Chondrocyte (in vitro differentiated cells): Measurements from ENCODE around the gene SLC38A8. TPM values are rescaled to one million over a fixed set of nuclear protein-coding genes. Genes with fewer than 3 reads are reported as not detected.

Experiments used
- DNase-seq: peaks from one replicate; pipeline ENCODE4 v3.0.0; 2021; ENCODE audit warnings: mixed read lengths, low spot score
- H3K27ac Mint-ChIP-seq: one replicate; pipeline ENCODE4 v1.8.0; 2021; ENCODE audit warnings: mild to moderate bottlenecking, moderate library complexity, mixed read lengths; ENCODE audit not compliant: unreplicated experiment
- H3K27me3 Mint-ChIP-seq: 2 replicates; pipeline ENCODE4 v1.8.0; 2021; ENCODE audit warnings: low read depth, mixed read lengths
- H3K36me3 Mint-ChIP-seq: 2 replicates; pipeline ENCODE4 v1.8.0; 2021; ENCODE audit warnings: low read depth, mixed read lengths
- H3K4me1 Mint-ChIP-seq: 2 replicates; pipeline ENCODE4 v1.8.0; 2021; ENCODE audit warnings: low read depth, mild to moderate bottlenecking, mixed read lengths
- H3K4me3 Mint-ChIP-seq: one replicate; pipeline ENCODE4 v1.8.0; 2021; ENCODE audit warnings: mild to moderate bottlenecking, moderate library complexity, mixed read lengths; ENCODE audit not compliant: unreplicated experiment
- H3K9me3 Mint-ChIP-seq: 2 replicates; pipeline ENCODE4 v1.8.0; 2021; ENCODE audit warnings: low read depth, mixed read lengths
- total RNA-seq: library from RNA; stranded (reverse); gene quantifications from 3 replicates; pipeline ENCODE4 v1.2.1, GENCODE V29; 2021
- TF ChIP-seq, protein P1 (sequence below): fragments of 200-600 bp; sonication (generic); IDR thresholded peaks from 2 replicates; pipeline ENCODE4 v1.5.0; 2021; ENCODE audit warnings: antibody characterized with exemption, mild to moderate bottlenecking, moderate library complexity

Gene SLC38A8
- total RNA-seq, 1 donor from 2014 or later: not detected

DNA sequence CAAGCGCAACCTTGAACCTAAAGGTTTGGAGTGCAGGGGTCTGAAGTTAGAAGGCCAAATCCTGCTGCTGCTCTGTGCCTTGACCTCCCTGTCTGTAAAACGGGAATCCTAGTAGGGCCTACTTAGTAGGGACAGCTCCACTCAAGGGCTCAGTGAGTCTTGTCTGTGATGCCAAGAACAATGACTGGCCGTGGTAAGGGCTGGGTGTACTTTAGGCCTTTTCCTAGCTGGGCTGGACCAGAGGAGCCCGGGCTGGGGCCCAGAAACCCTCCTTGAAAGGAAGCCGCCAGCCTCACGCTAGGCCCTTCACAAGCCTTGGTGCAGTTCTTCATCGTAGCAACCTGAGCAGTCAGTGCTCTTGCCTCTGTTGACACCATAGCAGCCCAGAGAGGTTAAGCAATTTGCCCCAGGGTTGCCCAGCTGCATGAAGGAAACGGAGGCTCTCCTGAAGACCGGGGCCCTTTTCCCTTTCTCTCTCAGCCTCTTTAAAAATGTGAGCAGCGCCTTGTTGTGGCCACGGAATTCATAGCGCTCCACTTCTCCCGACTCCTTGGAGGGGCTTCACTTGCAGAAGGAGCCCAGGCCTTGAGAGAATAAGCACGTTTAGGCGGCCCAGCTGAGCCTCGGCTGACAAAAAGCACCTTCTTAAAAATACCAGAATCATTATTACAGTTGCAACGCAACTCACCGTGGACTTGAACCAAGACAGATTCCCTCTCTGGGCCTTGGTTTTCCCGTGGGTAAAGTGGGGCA lies 70.2 kb downstream of the SLC38A8 start:
- Mint-ChIP-seq H3K36me3 (no peaks in the 10 kb centered on the region), H3K27me3 (peaks cover 8% of the 10 kb centered on the region), H3K27ac (no peak overlapping the region), H3K4me1 (peaks cover 3% of the 10 kb centered on the region), H3K9me3 (no peaks in the 10 kb centered on the region), H3K4me3 (no peak overlapping the region)
- TF ChIP-seq, protein P1, sequence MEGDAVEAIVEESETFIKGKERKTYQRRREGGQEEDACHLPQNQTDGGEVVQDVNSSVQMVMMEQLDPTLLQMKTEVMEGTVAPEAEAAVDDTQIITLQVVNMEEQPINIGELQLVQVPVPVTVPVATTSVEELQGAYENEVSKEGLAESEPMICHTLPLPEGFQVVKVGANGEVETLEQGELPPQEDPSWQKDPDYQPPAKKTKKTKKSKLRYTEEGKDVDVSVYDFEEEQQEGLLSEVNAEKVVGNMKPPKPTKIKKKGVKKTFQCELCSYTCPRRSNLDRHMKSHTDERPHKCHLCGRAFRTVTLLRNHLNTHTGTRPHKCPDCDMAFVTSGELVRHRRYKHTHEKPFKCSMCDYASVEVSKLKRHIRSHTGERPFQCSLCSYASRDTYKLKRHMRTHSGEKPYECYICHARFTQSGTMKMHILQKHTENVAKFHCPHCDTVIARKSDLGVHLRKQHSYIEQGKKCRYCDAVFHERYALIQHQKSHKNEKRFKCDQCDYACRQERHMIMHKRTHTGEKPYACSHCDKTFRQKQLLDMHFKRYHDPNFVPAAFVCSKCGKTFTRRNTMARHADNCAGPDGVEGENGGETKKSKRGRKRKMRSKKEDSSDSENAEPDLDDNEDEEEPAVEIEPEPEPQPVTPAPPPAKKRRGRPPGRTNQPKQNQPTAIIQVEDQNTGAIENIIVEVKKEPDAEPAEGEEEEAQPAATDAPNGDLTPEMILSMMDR: no peak
- peak; percentile 32 for DNase-seq

DNA sequence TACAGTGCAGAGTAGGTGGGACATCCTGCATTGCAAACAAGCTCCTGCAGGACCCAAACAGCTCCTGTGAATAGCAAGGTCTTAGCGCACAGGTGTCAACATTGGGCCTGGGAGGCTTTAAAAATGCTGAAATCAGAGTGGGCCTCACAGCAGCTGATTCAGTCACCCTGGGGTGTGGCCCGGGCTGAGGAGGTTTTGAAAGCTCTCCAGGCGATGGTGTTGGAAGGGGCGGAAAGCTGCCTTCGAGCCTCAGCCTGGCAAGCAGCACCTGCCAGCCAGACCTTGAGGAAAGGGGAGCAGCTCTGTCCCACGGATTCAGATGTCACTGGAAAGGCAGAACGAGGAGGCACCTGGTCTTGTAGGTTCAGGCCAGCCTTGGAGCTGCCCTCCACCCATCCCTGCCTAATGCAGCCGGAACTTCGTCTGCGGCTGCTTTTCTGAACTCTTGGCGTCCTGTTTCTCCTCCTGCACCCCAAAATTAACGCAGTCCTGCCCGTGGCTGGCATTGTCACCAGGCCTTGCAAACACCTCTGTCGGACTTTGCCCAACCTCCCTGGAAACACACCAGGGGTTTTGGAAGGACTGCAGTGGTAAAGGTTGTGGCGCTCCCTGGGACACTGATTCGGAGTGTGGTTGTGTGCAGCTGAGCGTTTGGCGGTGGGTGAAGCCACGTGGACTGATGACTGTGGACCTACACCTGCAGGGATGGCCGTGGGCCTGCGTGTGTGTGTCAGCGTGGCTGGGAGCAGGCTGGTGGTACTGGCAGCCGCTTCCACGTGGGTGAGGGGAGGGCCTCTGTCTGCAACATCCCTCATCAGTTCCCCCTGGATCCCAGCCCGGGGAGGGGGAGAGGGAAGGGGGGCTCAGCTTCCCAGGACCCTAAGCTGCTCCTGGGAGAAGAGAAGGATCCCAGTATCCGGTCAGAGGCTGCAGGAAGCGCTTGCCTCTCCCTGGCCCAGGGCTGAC lies 71.1 kb downstream of the SLC38A8 start:
- H3K36me3 Mint-ChIP-seq: no peaks in the 10 kb centered on the region
- peaks cover 4% of the 10 kb centered on the region for H3K27me3 Mint-ChIP-seq
- peaks cover 3% of the 10 kb centered on the region for H3K4me1 Mint-ChIP-seq
- DNase-seq: peak; percentile 86
- TF ChIP-seq, protein P1: no peak
- H3K9me3 Mint-ChIP-seq: no peaks in the 10 kb centered on the region
- H3K4me3 Mint-ChIP-seq: no peak overlapping the region
- no peak overlapping the region for H3K27ac Mint-ChIP-seq

DNA sequence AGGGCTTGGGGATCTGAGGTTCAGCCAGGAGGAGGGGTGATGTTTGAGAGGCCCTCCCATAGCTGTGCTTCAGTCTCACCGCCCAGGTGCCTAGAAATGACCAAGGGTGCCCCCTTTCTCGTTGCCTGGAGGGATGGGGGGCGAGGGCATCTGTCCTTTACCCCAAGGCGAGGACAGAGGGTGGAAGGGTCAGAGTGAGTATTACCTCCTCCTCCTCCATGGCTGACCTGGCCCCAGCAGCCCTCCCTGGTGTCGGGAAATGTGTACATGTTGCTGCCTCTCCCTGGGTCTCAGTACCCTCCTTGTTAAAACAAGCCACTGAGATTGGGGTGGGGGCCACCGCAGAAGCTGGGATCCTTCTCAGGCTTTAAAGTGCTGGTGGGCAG lies 72.2 kb downstream of the SLC38A8 start:
- peak; percentile 59 for DNase-seq
- H3K27me3 Mint-ChIP-seq: peaks cover 2% of the 10 kb centered on the region
- no peaks in the 10 kb centered on the region for H3K9me3 Mint-ChIP-seq
- H3K36me3 Mint-ChIP-seq: no peaks in the 10 kb centered on the region
- no peak overlapping the region for H3K4me3 Mint-ChIP-seq
- H3K4me1 Mint-ChIP-seq: peaks cover 3% of the 10 kb centered on the region
- H3K27ac Mint-ChIP-seq: no peak overlapping the region
- TF ChIP-seq, protein P1: no peak

DNA sequence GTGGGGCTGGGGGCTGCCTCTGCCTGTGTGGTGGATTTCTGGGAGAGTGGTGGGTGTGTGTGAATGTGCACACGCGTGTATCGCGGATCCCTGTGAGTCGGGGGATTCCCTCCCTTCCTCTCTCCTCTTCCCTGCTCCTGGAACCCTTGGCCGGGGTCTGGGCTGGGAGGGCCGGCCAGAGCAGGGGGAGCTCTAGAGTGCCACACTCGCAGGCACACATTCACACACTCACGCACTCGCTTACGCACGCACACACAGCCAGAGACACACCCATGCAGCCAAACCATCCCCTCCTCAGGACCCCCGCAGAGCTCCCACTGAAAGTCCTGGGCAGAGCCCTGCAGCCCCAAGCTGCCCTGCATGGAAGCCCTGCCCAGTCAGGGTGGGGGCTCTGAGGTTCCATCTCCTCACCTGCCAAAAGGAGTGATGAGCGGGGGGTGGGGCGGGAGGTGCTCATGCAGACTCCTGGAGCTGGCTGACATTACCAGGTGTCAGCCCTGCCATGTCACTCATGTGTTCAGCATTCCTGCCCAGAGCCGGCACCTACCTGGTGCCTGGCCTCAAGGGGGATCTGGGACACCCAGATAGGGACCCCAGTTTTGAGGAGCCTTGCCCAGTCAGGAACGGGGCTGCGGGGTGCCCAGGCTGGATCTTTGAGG lies 72.7 kb downstream of the SLC38A8 start:
- DNase-seq: peak; percentile 66
- Mint-ChIP-seq H3K9me3 (no peaks in the 10 kb centered on the region), H3K27ac (no peak overlapping the region), H3K4me1 (peaks cover 3% of the 10 kb centered on the region), H3K4me3 (peak overlapping the region; percentile 22), H3K36me3 (no peaks in the 10 kb centered on the region), H3K27me3 (peaks cover 2% of the 10 kb centered on the region)
- TF ChIP-seq, protein P1: no peak
